ENCODE measurements around the gene FHL1.

The FHL1 gene

DNA sequence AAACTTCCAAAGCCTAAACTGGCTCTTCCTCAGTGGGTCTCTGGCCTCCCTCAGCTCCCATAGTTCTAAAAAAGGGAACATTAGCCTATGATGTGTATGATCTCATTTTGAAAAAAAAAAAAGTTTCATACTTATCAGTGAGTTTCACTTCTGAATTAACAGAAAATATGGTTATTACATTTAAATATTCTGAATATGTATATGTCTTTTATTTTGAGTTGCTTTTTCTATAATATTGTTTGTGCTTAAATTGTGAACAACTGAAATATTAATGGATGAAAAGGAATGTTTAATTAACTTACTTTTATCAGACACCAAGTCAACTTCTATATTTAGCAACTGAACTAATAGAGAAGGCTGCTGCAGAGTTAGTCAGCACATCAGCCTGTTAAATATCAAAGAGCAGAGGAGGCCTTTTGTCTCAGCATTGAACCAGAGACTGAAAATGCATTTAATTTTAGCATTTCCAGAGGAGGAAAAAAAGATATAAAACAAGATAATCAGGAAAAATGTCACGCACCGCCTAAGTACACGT lies 20.4 kb upstream of the FHL1 start:
- no peaks in the 10 kb centered on the region for H3K36me3 ChIP-seq (replicated peaks)
- in situ Hi-C loops (cut with MboI; ENCODE audit: low sequenced_read_pairs): no loop called here
- no peaks in the 10 kb centered on the region for H3K27me3 ChIP-seq (ENCODE audit: low read depth)
- no peak overlapping the region for H3K4me3 ChIP-seq
- H3K4me1 ChIP-seq: no peaks in the 10 kb centered on the region
- DNase-seq (ENCODE audit: low spot score in 2 of 2): no peak
- no peaks in the 10 kb centered on the region for H3K9me3 ChIP-seq

DNA sequence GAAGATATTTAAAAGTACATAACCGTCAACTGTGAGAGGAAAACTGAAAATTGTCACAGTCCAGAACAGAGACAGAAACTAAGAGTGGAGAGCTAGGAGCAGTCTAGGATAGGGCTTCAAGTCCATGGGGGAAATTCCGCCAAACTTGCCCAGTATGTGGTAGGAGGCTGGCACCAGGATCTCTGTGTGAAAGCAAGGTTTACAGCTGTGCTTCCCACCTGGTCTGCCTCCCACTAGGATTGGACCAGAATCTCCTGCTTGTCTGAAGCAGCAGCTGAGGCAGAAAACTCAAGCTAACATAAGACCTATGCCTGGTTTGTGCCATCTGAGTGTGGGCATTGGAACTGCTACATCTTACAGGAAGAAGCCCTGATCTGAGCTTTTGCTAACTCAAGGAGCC lies 18.6 kb upstream of the FHL1 start:
- no peak for DNase-seq (ENCODE audit: low spot score in 2 of 2)
- H3K4me3 ChIP-seq: no peak overlapping the region
- H3K27me3 ChIP-seq (ENCODE audit: low read depth): no peaks in the 10 kb centered on the region
- H3K4me1 ChIP-seq: no peaks in the 10 kb centered on the region
- in situ Hi-C loops (cut with MboI; ENCODE audit: low sequenced_read_pairs): no loop called here
- no peaks in the 10 kb centered on the region for H3K36me3 ChIP-seq (replicated peaks)
- H3K9me3 ChIP-seq: no peaks in the 10 kb centered on the region

DNA sequence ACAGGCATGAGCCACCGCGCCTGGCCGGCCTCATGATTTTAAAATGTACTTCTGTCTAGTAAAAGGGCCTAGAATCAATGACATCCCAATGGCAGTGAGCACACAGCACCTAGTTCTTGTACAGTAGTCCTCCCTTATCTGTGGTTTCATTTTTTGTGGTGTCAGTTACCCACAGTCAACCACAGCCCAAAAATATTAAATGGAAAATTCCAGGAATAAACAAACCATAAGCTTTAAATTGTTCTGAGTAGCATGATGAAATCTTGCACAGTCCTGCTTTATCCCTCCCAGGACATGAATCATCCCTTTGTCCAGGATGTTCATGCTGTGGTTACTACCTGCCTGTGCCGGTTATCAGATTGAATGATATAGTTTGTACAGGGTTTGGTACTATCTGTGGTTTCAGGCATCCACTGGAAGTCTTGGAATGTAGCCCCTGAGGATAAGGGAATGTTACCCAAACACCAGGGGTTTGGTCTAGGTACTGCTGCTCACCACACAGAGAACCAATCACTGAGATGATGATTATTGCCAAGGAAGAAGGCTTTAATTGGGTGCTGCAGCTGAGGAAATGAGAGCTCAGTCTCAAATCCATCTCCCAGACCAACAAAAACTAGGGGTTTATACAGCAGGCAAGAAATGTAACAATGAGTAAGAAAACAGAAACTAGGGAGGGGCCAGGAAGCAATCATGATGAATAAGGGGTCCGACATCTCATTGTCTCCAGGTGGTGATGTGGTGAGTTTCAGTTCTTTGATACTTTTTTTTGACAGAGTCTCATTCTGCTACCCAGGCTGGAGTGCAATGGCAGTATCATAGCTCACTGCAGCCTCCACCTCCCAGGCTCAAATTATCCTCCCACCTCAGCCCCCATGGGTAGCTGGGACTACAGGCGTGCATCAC lies 16.2 kb upstream of the FHL1 start:
- H3K9me3 ChIP-seq: no peaks in the 10 kb centered on the region
- H3K27me3 ChIP-seq (ENCODE audit: low read depth): no peaks in the 10 kb centered on the region
- no peak overlapping the region for H3K4me3 ChIP-seq
- H3K36me3 ChIP-seq (replicated peaks): no peaks in the 10 kb centered on the region
- DNase-seq (ENCODE audit: low spot score in 2 of 2): no peak
- no peaks in the 10 kb centered on the region for H3K4me1 ChIP-seq
- in situ Hi-C loops (cut with MboI; ENCODE audit: low sequenced_read_pairs): no loop called here

DNA sequence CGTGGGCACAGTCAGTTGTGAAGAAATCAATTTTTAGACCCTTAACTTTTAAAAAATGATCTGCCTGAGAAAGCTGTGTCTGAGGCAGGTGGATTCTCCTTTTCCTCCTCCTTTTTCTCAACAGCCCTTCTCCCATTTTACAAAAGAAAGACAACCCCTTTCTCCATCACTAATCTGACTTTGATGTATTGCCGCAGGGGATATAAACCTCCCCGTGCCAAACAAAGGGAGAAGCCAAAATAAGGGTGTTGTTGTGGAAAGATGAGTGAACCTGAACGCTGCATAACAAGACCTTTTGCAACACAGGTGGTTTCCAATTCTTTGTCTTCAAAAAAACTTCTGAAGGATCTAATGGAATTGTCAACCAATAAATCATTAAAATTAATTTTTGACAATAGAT lies 8.4 kb upstream of the FHL1 start:
- H3K27me3 ChIP-seq (ENCODE audit: low read depth): no peaks in the 10 kb centered on the region
- in situ Hi-C loops (cut with MboI; ENCODE audit: low sequenced_read_pairs): no loop called here

DNA sequence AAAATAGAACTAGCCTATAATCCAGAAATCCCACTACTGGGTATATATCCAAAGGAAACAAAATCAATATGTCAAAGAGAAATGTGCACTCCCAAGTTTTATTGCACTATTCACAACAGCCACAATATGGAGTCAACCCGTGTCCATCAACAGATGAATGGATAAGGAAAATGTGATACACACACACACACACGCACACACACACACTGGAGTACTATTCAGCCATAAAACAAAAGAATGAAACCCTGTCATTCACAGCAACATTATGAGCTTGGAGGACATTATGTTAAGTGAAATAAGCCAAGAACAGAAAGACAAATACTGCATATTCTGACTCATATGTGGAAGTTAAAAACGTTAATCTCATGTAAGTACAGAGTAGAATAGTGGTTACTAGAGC lies 5.8 kb upstream of the FHL1 start:
- peaks cover 3% of the 10 kb centered on the region; the same call in 1 of the 2 replicates for H3K9me3 ChIP-seq
- no peak overlapping the region for H3K4me3 ChIP-seq
- H3K36me3 ChIP-seq (replicated peaks): no peaks in the 10 kb centered on the region
- no peaks in the 10 kb centered on the region for H3K27me3 ChIP-seq (ENCODE audit: low read depth)
- in situ Hi-C loops (cut with MboI; ENCODE audit: low sequenced_read_pairs): no loop called here
- peak in 1 of 2 experiments; percentile 28 for DNase-seq (ENCODE audit: low spot score in 2 of 2)
- peaks cover 10% of the 10 kb centered on the region for H3K4me1 ChIP-seq

More for the DNA sequence above, 8.4 kb upstream of the FHL1 start:
- DNase-seq (ENCODE audit: low spot score in 2 of 2): peak; percentile 63 to 77
- H3K4me1 ChIP-seq: peaks cover 7% of the 10 kb centered on the region
- no peaks in the 10 kb centered on the region for H3K36me3 ChIP-seq (replicated peaks)
- H3K9me3 ChIP-seq: no peaks in the 10 kb centered on the region; the same call in 1 of the 2 replicates
- no peak overlapping the region for H3K4me3 ChIP-seq

DNA sequence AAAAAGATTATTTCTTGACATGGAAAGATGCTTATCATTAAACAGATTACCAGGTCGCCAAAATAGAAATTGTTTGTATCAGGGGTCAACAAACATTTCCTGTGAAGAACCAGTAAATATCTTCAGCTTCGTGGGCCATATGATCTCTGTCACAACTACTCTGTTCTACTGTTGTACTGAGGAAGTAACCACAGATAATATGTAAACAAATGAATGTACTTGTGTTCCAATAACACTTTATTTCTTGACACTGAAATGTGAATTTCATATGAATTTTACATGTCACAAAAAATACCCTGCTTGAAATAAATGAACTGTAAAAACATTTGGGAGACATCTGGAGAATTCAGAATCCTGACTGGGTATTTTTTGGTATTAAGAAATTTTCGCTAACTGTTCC lies 4.7 kb upstream of the FHL1 start:
- in situ Hi-C loops (cut with MboI; ENCODE audit: low sequenced_read_pairs): no loop called here
- no peak for DNase-seq (ENCODE audit: low spot score in 2 of 2)
- peaks cover 3% of the 10 kb centered on the region; the same call in 1 of the 2 replicates for H3K9me3 ChIP-seq
- no peaks in the 10 kb centered on the region for H3K27me3 ChIP-seq (ENCODE audit: low read depth)
- H3K4me3 ChIP-seq: no peak overlapping the region
- no peaks in the 10 kb centered on the region for H3K36me3 ChIP-seq (replicated peaks)
- peaks cover 10% of the 10 kb centered on the region for H3K4me1 ChIP-seq

DNA sequence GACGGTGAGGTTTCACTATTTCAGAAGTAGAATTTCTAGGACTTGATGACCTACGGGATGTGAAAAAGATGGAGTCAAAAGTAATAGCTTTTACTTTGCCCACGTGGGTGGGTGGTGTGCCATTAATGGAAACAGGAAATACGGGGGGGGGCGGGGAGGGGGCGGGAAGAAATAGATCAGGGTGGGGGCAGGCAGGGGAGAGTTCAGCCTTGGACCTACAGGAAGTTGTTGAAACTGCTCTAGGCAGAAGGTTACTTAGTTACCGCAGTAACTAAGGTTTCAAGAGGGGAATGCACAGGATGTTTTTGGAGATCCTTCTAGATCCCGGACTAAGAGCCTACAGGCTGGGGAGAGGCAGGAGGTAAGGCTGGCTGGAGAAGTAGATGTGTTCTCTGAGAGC lies 3.6 kb upstream of the FHL1 start:
- no peak overlapping the region for H3K4me3 ChIP-seq
- in situ Hi-C loops (cut with MboI; ENCODE audit: low sequenced_read_pairs): no loop called here
- peaks cover 3% of the 10 kb centered on the region; the same call in 1 of the 2 replicates for H3K9me3 ChIP-seq
- H3K27me3 ChIP-seq (ENCODE audit: low read depth): no peaks in the 10 kb centered on the region
- H3K4me1 ChIP-seq: peaks cover 10% of the 10 kb centered on the region
- no peak for DNase-seq (ENCODE audit: low spot score in 2 of 2)
- H3K36me3 ChIP-seq (replicated peaks): no peaks in the 10 kb centered on the region

DNA sequence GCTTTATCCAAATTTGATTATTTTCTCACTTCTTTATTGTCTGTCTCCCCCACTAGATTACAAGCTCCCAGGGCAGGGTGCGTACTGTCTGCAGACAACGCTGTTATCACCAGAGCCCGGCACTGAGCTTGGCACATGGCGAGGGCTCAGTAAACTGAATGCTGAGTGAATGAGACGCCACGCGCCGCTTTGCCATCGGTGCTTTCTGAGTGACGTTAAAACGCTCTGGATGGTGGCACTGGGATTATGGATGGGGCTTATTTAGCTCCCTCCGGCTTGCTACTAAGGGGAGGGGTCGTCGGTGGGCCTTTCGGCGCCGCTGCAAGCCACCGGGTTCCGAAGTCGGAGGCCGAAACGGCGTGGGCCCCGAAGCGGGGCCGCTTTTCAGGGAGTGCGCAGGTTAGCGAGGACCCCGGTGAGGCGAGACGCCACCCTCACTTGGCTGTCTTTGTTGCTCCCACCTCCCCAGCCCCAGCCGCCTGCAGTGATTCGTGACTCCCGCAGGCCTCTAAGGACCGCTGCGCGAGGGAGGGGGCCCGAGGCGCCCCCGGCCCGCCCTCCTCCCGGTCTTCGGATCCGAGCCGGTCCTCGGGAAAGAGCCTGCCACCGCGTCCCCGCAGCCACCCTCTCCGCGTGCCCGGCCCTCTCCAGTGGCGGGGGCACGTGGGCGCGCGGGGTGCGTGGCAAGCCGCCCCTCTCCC lies 569 bp upstream of the FHL1 start:
- DNase-seq (ENCODE audit: low spot score in 2 of 2): peak; percentile 28 to 66
- H3K27me3 ChIP-seq (ENCODE audit: low read depth): no peaks in the 10 kb centered on the region

DNA sequence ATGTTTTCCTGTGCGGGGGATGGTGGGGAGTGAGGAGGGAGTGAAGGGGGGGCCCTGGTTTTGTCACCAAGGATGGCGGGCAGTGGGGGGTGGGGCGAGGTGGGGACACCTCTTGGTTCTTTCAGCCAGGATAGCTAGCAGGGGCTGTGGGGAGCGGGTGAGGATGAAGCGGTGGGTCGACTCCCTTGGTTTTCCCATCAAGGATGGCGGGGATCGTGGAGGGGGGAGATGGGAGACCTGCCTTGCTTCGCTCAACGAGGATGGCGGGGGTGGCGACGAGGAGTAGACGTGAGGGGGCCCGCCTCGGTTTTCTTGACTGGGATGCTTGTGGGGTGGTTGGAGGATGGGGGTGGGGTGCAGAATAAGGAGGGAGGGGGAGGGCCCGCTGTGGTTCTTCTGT lies 643 bp downstream of the FHL1 start:
- DNase-seq (ENCODE audit: low spot score in 2 of 2): peak in 1 of 2 experiments; percentile 48
- in situ Hi-C loops (cut with MboI; ENCODE audit: low sequenced_read_pairs): no loop called here
- peak overlapping the region; percentile 45 for H3K4me3 ChIP-seq
- no peaks in the 10 kb centered on the region for H3K27me3 ChIP-seq (ENCODE audit: low read depth)
- H3K9me3 ChIP-seq: peaks cover 3% of the 10 kb centered on the region; the same call in 1 of the 2 replicates
- H3K36me3 ChIP-seq (replicated peaks): no peaks in the 10 kb centered on the region; the same call in 1 of the 2 replicates
- H3K4me1 ChIP-seq: peaks cover 16% of the 10 kb centered on the region

More for the DNA sequence above, 569 bp upstream of the FHL1 start:
- Histone ChIP-seq H3K4me1 (peaks cover 16% of the 10 kb centered on the region), H3K9me3 (peaks cover 3% of the 10 kb centered on the region; the same call in 1 of the 2 replicates), H3K4me3 (peak overlapping the region; percentile 51), H3K36me3 (replicated peaks) (no peaks in the 10 kb centered on the region; the same call in 1 of the 2 replicates)
- in situ Hi-C loops (cut with MboI; ENCODE audit: low sequenced_read_pairs): no loop called here

DNA sequence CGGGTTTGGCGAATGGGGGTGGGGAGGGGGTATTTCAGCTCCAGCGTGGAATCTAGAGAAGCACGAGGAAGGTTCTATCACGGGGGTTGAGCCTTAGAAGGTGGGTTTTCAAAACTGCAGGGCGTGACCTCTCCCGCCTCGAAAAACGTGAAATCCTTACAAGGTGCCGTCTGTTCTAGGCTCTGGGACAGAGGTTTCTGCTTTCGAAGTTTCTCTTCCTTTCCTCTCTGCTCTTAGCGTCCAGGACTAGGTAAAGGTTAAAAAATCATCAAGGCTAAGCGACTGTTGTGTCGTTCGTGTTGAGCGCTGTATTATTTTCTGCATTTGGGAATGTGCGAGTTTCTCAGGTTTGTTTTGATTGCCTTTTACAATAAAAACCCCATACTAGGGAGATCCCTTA lies 1.1 kb downstream of the FHL1 start:
- H3K9me3 ChIP-seq: peaks cover 3% of the 10 kb centered on the region; the same call in 1 of the 2 replicates
- in situ Hi-C loops (cut with MboI; ENCODE audit: low sequenced_read_pairs): no loop called here
- H3K36me3 ChIP-seq (replicated peaks): no peaks in the 10 kb centered on the region; the same call in 1 of the 2 replicates
- peaks cover 16% of the 10 kb centered on the region for H3K4me1 ChIP-seq
- DNase-seq (ENCODE audit: low spot score in 2 of 2): peak in 1 of 2 experiments; percentile 23
- H3K4me3 ChIP-seq: peak overlapping the region; percentile 45
- H3K27me3 ChIP-seq (ENCODE audit: low read depth): no peaks in the 10 kb centered on the region

DNA sequence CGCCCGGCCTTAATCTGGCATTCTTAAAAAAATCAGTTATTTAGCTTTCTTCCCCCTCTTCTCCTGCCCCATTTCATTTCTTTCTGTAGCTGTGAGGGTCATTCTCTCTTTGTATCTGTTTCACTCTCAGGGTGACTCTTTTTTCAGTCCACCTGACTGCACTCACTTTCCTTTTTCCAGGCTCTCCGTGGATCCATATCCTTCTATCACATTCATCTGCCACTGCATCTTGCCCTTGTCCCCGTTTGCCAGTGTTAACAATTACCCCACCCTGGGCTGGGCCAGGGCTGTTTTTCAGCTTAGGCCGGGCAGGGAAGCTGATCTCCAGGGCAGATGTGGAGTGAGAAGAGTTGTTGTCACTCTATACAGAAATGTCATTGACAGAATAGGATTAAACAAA lies 7.7 kb downstream of the FHL1 start:
- no peaks in the 10 kb centered on the region; the same call in 1 of the 2 replicates for H3K4me1 ChIP-seq

DNA sequence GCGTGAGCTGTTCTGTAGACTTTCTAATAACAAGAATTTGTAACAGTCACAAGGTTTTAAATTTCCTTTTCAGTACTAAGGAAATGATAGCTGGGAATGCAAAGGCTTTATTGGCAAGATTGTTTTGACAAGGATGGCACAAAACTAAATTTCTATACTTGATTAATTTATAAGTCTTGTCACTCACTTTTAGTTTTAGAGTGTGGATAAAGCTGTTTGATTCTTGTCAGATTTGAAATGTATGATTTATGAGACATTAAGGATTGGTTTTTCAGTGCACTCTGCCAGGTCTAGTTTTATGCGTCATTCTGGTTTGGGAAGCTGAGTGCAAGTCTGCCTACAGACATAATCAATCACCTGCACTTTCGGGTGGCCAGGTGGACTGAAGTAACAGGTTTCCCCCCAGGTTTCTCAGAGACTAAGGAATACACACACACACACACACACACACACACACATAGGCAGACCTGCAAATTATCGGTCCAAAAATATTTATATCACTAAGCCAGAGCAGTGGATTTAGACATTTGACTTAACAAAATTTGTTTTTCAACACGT lies 9.3 kb downstream of the FHL1 start:
- Histone ChIP-seq H3K36me3 (replicated peaks) (no peaks in the 10 kb centered on the region; the same call in 1 of the 2 replicates), H3K9me3 (no peaks in the 10 kb centered on the region), H3K27me3 (ENCODE audit: low read depth) (no peaks in the 10 kb centered on the region), H3K4me1 (no peaks in the 10 kb centered on the region), H3K4me3 (no peak overlapping the region)
- DNase-seq (ENCODE audit: low spot score in 2 of 2): no peak
- in situ Hi-C loops (cut with MboI; ENCODE audit: low sequenced_read_pairs): no loop called here

More for the DNA sequence above, 7.7 kb downstream of the FHL1 start:
- no peak overlapping the region for H3K4me3 ChIP-seq
- in situ Hi-C loops (cut with MboI; ENCODE audit: low sequenced_read_pairs): no loop called here
- H3K9me3 ChIP-seq: no peaks in the 10 kb centered on the region
- no peaks in the 10 kb centered on the region for H3K27me3 ChIP-seq (ENCODE audit: low read depth)
- DNase-seq (ENCODE audit: low spot score in 2 of 2): no peak
- H3K36me3 ChIP-seq (replicated peaks): no peaks in the 10 kb centered on the region; the same call in 1 of the 2 replicates

DNA sequence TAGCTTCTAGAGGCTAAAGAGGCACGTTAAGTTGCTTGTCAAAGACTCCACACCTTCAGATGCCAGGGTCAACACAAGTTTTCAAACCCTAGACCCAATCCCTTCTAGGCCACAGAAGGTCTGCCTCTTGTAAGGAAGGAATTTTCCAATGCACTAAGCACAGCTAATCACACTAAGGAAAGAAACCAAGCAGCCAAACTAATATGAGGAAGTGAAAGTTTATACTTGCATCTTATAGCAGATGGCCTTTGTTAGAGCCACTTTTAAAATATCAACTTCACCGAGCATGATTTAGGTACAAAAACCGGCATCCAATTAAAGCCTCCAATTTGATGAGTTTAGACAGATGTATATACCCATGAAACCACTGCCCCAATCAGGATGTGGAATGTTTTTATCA lies 9.9 kb downstream of the FHL1 start:
- Histone ChIP-seq H3K27me3 (ENCODE audit: low read depth) (no peaks in the 10 kb centered on the region), H3K4me1 (no peaks in the 10 kb centered on the region), H3K4me3 (no peak overlapping the region), H3K36me3 (replicated peaks) (no peaks in the 10 kb centered on the region), H3K9me3 (no peaks in the 10 kb centered on the region)
- DNase-seq (ENCODE audit: low spot score in 2 of 2): no peak
- in situ Hi-C loops (cut with MboI; ENCODE audit: low sequenced_read_pairs): no loop called here

All from HAP-1 (cell line).